Ramos (cell line): Measurements from ENCODE around the gene TGM5.

Experiments
- in situ Hi-C: fragments of 300-500 bp; cut with MboI; formaldehyde crosslinking; loops from one replicate; pipeline ENCODE4 v1.14.3; 2022; ENCODE audit warnings: low sequenced_read_pairs; ENCODE audit not compliant: unreplicated experiment

Gene TGM5

GRCh38 chr15:43219929-43220928 is 46.5 kb downstream of the TGM5 start:
- in situ Hi-C loops: loop anchor here (10.0 kb wide), 1 partner anchor 525 kb away; no protein-coding TSS in a partner anchor

GRCh38 chr15:43218908-43219706 is 47.6 kb downstream of the TGM5 start:
- in situ Hi-C loops: loop anchor here (10.0 kb wide), 1 partner anchor 524 kb away; no protein-coding TSS in a partner anchor

- in situ Hi-C loops: loop anchor here (10.0 kb wide), 1 partner anchor 521 kb away; no protein-coding TSS in a partner anchor
Observed at GRCh38 chr15:43215961-43216360, 50.8 kb downstream of the TGM5 start.

- in situ Hi-C loops: loop anchor here (10.0 kb wide), 1 partner anchor 520 kb away; no protein-coding TSS in a partner anchor
Observed at GRCh38 chr15:43214592-43215295, 52.0 kb downstream of the TGM5 start.

GRCh38 chr15:43214169-43214568 is 52.6 kb downstream of the TGM5 start:
- in situ Hi-C loops: loop anchor here (10.0 kb wide), 1 partner anchor 519 kb away; no protein-coding TSS in a partner anchor

GRCh38 chr15:43213466-43213865 is 53.3 kb downstream of the TGM5 start:
- in situ Hi-C loops: loop anchor here (10.0 kb wide), 1 partner anchor 519 kb away; no protein-coding TSS in a partner anchor

GRCh38 chr15:43212951-43213350 is 53.8 kb downstream of the TGM5 start:
- in situ Hi-C loops: loop anchor here (10.0 kb wide), 1 partner anchor 518 kb away; no protein-coding TSS in a partner anchor

- in situ Hi-C loops: loop anchor here (10.0 kb wide), 1 partner anchor 517 kb away; no protein-coding TSS in a partner anchor
Observed at GRCh38 chr15:43212299-43212698, 54.4 kb downstream of the TGM5 start.

- in situ Hi-C loops: loop anchor here (10.0 kb wide), 1 partner anchor 516 kb away; no protein-coding TSS in a partner anchor
Observed at GRCh38 chr15:43211224-43211735, 55.4 kb downstream of the TGM5 start.

- in situ Hi-C loops: loop anchor here (10.0 kb wide), 1 partner anchor 516 kb away; no protein-coding TSS in a partner anchor
Observed at GRCh38 chr15:43210807-43211206, 55.9 kb downstream of the TGM5 start.

- in situ Hi-C loops: loop anchor here (10.0 kb wide), 1 partner anchor 515 kb away; no protein-coding TSS in a partner anchor
Observed at GRCh38 chr15:43210172-43210745, 56.5 kb downstream of the TGM5 start.

GRCh38 chr15:43209059-43209824 is 57.5 kb downstream of the TGM5 start:
- in situ Hi-C loops: no loop called here

- in situ Hi-C loops: no loop called here
Observed at GRCh38 chr15:43208052-43209002, 58.4 kb downstream of the TGM5 start.

- in situ Hi-C loops: no loop called here
Observed at GRCh38 chr15:43207024-43207423, 59.7 kb downstream of the TGM5 start.

GRCh38 chr15:43206054-43206453 is 60.7 kb downstream of the TGM5 start:
- in situ Hi-C loops: no loop called here

- in situ Hi-C loops: no loop called here
Observed at GRCh38 chr15:43204016-43204901, 62.5 kb downstream of the TGM5 start.
